Activated naive CD4-positive, alpha-beta T cell treated with Interleukin-2 at 50 U/mL for 16 hours (primary cell): Measurements from ENCODE around the gene CMBL.
"Not testable (repeated sequence)": the region's sequence is repeated elsewhere in the genome, so short reads cannot be mapped to it uniquely, and the experiment has no call there.

Experiments used
- DNase-seq: peaks from one replicate; pipeline ENCODE4 v3.0.0-alpha.2; 2020

CMBL gene

DNA sequence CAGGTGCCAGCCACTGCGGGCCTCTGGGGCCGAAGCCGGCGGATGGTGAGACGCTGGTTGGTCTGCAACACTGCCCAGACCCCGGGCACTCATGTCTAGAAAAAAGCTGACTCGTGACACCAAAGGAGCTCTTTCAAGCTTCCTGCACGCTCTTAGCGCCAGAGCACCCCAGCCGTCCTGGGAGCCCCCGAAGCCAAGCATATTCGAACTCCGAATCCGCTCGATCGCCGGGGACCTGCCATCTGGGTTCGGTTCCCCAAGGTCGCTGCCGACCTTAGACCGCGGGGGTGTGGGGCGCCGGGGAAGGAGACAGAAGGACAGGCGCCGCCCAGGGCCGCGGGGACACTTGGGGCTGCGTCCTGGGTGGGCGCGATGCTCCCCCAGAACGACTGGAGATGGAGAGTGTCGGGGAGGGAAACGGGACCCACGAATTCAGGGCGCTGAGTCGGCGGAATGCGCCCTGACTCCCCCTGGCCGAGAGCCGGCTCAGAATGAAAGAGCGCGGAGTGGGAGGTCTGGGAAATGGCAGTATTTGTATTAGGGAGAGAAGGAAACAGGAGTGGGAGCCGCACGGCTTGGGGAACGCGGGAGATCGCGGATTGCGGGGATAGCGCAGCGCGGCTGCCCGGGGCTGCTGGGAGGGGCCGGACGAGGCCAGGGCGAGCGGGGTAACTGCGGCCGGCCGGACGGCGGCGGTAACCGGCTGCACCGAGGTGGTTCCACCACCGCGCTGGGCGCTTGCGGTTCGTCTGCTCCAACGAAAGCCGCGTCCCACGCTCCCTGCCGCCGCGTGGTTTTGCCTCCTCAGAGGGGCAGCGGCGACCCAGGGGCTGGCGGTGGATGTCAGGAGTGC lies 25.7 kb upstream of the CMBL start:
- peak; percentile 8 for DNase-seq

DNA sequence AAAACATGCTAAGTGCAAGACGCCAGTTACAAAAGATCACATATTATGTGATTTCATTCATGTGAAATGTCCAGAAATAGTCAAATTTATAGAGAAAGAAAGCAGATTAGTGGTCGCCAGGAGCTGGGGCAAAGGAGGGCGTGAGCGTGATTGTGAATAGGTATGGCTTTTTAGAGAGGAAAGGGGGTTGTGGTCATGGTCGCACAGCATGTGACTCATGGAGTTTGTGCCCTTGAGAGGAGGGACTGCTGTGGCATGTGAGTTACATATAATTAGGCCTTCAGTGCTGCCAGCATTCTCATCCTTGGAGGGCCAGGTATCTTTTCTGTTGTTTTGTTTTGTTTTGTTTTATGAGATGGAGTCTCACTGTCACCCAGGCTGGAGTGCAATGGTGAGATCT lies 24.6 kb upstream of the CMBL start:
- no peak for DNase-seq

DNA sequence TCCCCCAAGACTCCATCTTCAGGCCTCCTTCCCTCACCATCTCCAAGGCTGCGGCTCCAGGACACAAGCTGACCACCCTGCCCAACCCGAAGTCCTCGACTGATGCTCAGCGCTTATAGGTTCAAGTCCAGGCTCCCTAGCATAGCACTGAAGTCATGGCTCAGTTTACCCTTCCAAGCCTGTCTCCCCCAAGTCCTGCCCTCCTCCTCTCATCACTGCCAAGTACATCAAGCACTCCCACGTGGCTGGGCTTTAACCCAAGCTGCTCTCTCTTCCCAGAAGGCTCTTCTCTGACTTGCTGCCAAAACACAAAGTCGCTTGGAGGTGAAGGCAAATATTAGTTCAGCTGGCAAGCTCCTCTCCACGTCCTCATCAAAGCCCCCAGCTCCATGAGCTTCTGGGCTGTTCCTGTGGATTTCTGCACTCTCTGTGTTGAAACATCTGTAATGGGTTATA lies 23.7 kb upstream of the CMBL start:
- no peak for DNase-seq

DNA sequence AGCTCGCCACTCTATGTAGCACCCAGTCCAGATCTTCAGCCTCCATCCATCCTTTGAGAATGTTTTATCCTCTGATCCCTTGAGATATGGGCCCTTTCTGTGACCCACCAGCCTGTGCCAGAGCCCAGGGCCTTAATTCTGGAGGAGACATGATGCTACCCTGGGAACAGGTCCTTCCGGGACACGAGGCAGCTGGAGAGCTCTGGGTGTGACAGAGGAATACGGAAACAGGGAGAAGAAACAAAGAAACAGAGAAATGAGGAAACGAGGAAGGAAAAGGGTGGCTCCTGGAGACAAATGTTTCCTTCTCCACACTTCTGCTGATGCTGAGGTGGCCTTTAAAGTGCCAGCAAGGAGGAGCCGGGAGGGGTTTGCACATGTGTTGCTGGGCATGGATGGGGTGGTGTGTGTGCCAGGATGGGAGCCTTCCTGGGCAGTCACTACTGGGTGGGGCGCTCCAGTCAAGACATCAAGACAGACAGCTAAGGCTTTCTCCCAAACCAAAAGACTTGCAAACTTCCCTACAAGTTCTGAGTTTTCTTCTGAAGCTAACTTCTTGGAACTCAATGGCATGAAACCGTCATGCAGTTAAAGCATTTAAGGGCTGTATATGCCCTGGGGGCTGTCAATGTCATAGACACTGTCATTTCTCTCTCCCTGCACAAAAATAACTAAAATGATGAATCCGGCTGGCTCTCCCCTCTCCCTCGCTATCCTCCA lies 23.0 kb upstream of the CMBL start:
- no peak for DNase-seq

DNA sequence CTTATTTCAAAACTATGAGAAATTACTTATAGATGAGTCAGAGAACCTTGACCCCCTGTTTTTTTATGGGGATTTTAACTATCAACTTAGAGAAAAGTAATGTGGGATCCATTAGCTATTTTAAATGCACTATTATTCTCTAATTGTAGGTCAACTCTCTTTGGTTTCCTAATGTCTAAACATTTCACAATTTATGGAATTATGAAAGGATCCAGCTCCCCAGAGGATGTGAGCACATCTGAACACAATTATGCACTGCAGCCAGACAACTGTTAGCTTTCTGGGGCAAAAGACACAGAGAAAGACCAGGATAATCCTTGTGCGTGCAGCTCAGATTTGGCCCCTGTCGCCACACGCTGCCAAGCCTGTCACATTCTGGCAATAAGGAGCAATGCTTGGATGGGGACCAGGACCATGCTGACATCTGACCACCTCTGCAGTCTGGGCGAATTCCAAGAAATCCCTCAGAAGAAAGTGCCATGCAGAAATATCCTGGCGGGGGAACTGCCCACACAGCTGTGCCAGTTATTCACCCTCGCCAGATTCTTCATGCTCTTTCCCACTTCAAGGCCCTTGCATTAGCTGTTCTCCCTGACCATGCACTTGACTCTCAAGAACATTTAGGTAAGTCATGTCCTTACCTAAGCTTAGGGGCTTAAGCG lies 22.2 kb upstream of the CMBL start:
- DNase-seq, result no peak

DNA sequence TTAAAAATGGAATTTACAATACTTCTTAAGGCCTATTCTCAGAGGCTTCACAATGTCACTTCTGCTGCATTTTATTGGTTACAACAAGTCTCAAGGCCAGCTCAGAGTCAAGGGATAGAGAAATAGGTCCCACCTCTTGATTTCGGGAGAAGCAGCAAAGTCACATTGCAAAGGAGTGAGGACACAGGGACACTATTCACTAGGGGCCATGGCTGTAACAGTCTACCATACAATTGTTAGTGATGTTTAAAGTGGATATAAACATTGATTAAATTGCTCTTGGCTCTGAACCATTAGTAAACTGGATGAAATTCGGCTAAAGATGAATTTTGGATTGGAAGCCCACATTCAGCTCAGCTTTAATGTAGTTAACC lies 21.7 kb upstream of the CMBL start:
- no peak for DNase-seq

- DNase-seq, result no peak
These were observed 20.6 kb upstream of the CMBL start for GRCh38 chr5:10328323-10328722.

GRCh38 chr5:10324518-10325370 lies 17.0 kb upstream of the CMBL start:
- no peak for DNase-seq

DNA sequence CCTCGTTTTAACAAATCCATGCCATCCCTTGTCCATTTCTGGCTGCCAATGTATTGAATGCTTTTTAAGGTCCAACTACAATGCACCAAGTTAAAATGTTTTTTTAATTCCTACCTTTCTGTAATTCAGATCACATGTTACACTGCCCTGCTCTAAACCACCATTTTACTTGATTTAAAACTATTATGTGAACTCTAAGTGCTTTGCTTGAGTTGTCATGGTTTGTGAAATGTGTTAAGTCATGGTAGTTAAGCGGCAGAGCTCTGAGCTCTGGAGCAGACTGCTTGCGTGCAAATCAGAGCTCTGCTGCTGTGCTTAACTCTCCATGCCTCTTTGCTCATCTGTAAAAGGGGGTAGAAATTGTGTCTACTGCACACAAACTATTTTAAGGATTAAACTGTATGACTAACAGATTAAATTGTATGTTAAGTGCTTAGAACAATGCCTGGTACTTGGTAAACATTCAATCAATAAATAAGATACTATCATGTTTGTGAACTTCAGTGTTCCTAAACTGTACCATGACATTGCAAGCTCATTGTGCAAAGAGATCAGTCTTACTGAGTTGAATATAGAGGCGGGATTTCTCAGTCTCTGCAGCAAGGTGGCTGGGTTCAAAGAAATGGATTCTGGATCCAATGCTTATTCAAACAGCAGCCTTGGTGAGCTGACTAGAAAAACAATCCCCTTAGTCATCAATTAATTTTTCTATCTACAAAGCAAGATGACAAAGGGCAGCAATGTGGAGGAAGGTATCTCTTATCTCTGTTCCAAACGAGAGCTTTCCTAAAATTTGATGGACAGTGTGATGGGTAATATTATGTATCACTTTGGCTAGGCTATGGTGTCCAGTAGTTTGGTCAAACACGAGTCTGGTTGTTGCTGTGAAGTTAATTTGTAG lies 16.1 kb upstream of the CMBL start:
- no peak for DNase-seq

- no peak for DNase-seq
These were observed 14.2 kb upstream of the CMBL start for GRCh38 chr5:10321882-10322281.

DNA sequence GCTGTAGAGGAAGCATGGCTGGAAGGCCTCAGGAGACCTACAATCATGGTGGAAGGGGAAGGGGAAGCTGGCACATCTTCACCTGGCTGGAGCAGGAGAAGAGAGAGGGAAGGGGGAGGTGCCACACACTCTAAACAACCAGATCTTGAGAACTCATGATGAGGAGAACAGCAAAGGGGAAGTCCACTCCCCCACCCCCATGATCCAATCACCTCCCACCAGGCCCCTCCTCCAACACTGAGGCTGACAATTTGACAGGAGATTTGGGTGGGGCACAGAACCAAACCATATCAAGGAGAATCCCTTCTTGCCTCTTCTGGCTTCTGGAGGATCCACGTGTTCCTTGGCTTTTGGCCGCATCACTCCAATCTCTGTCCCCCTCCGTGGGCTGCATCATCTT lies 13.1 kb upstream of the CMBL start:
- no peak for DNase-seq

DNA sequence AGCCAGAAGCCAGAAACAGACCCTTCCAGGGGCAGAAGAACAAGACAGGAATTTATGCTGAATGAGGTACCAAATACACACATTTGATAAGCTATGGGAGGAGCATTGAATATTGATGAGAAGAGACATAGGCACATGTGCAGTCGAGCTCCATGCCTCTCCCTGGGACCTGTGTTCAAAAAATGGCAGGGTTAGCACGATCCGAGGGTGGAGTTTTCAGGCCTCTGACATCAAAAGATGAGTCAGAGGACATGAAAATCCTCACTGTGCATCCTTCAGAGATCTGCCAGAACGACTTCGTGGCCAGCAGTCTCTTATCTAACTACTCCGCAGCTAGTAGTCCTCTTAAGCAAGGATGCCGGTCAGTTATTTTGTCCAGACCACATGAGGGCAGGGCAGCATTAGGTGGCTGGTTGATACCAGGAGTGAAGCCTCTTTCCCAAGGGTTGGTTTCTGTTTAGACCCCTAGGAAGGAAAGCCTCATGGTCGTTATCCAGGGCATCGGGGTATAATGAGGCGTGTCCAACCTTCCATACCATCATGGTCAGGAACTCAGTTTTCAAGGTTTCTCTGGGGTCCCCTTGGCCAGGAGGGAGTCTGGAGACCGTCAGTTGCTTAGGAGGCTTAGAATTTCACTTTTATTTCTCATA lies 11.6 kb upstream of the CMBL start:
- no peak for DNase-seq

DNA sequence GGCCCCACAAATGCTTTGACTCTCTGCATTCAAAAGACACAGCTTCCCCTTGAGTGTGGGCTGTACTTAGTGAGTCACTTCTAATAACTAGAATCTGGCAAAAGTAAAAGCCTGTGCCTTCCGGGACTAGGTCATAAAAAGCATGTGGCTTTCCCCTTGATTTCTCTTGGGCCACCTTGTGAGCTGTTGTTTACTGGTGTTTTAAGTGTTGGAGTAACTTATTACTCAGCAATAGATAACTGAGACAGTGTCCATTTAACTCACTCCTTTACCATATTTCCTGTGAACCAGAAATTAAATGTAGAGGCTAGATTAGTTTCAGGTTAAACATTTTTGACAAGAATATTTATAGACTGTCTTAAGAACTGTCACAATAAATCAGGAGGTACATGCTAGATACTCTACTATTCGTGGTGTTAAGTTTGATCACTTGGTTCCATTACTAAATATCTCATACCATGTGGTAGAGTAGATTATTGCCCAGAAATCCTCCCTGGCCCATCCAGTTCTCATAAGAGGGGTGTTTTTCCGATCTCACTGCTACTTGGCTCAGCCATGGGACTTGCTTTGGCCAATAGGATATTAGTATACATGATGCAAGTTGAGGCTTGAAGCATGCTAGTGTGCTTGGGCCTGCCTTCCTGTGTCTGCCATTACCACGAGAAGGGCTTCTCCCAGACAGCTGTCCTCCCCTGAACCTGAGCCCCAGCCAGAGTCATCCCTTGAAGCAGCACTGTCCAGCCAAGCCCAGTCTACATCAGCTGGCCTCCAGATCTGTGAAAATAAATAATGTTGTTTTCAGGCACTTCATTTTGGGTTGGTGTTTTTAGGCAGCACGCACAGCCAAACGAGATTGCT lies 10.4 kb upstream of the CMBL start:
- no peak for DNase-seq

- no peak for DNase-seq
These were observed 8.3 kb upstream of the CMBL start for GRCh38 chr5:10315824-10316509.

GRCh38 chr5:10315201-10315600 lies 7.5 kb upstream of the CMBL start:
- DNase-seq, result no peak

GRCh38 chr5:10311595-10312425 lies 4.1 kb upstream of the CMBL start:
- no peak for DNase-seq

DNA sequence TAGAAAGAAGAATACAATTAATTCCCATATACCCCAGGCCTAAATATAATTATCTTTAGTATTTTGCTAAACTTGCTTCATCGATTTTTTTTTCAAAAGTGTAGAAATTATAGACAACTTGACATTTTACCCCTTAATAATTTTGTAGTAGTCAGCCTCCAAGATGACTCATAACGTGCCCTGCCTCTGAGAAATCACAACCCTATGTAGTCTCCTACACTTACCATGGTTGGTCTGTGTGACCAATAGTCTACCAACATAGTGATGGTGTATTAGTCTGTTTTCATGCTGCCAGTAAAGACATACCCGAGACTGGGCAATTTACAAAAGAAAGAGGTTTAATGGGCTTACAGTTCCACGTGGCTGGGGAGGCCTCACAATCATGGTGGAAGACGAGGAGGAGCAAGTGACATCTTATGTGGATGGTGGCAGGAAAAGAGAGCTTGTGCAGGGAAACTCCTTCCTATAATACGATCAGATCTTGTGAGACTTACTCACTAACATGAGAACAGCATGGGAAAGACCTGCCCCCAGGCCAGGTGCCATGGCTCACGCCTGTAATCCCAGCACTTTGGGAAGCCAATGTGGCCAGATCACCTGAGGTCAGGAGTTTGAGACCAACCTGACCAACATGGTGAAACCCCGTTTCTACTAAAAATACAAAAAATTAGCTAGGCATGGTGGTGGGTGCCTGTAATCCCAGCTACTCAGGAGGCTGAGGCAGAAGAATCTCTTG lies 3.3 kb upstream of the CMBL start:
- DNase-seq, result not testable (repeated sequence)
